Measurements from ENCODE around the gene CASD1.

CASD1 gene

DNA sequence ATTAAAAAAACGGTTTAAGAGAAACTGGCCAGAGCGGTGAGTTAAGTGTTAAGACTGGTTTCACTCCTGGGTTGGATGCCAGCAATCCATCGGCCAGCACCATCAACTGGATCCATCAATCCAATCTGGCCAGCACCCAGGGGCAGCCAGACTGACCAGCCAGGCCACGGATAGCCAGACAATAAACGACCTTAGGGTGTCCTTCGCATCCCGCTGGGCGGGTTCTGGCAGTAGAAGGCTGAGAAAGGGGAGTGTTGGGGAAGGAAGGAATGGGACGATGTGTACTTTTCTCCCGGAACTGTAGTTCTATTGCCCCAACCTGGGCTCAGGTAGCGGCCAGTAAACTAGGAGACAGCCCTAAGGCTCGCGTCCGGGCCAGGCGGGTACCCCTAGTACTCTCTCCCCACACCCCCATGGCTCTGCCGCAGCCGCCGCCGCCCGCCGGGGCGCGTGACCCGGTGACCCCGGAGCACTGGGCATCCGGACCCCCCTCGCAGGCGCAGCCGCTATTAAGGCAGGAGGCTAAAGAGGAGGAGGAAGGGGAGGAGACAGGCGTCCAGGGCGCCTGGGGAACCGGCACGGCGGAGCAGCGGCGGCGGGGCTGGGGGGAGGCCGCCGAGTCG lies at the start of gene CASD1:
CASD1 (plus strand) TSS at position 546 of the 623 bp plus-strand sequence. CDS start 276 bp downstream, outside the sequence.
- DNase-seq = peak; percentile 52 to 54

GRCh38 chr7:94466516-94466915 lies 43.1 kb upstream of the CASD1 start:
- DNase-seq = no peak

GRCh38 chr7:94471604-94472003 lies 38.0 kb upstream of the CASD1 start:
- no peak for DNase-seq

DNA sequence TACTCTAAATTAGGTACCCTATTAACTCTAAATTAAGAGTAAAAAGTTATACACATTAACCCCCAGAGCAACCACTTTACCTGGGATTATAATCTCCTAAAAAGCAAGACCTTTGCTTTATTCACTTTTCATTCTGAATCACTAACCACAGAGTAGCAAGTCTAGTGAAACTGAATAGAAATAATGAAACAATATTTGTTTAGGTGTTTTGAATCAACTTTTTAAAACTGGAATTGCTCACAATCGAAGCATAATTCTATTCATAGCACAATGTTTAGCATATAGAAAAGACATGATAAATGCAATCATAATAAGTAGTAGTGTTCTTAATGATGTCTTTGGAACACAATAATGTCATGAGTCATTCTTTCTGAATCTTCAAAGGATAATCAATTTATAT lies 37.0 kb upstream of the CASD1 start:
- no peak for DNase-seq

DNA sequence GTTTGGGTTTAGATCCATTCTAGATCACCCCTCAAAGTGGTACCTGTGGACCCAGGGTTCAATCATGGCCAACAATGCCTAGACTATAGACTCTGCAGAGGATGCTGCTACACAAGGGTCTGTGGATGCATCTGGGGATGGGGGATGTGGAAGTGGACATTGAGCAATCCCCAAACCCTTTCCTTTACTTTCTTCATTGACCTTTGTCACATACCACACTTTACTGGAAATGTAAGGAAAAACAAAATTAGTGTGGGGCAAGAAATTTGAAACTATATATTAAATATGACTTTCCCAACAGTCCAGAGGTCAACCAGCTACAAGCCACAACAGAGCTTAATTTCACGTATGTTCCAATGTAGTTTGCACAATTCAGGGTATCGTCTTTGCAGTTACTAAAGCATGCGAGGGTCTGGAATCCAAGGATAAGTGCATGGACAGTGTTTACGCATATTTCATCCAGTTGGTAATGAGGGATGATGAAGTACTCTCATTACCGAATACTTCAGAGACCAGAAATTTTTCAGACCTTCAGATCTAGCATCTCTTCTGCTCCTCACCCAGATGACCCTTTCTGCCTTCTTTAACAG lies 33.3 kb upstream of the CASD1 start:
- DNase-seq = no peak

- no peak for DNase-seq
Measured at GRCh38 chr7:94477878-94478277, 31.7 kb upstream of the CASD1 start.

- no peak for DNase-seq
Measured at GRCh38 chr7:94478648-94479214, 30.9 kb upstream of the CASD1 start.

GRCh38 chr7:94481279-94481678 lies 28.3 kb upstream of the CASD1 start:
- DNase-seq = no peak

DNA sequence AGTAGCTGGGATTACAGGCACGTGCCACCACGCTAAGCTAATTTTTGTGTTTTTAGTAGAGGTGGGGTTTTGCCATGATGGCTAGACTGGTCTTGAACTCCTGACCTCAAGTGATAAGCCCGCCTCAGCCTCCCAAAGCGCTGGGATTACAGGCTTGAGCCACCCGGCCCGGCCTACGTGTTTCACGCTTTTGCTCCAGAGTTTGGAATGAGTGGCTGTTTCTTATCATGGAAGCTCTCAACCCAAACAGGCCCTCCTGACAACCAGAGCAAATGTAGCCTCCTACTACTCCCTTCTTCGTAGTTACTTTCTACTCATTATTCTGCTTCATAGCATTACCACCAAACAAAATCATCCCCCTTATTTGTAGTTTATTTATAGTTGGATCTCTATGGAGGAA lies 26.8 kb upstream of the CASD1 start:
- DNase-seq = no peak

DNA sequence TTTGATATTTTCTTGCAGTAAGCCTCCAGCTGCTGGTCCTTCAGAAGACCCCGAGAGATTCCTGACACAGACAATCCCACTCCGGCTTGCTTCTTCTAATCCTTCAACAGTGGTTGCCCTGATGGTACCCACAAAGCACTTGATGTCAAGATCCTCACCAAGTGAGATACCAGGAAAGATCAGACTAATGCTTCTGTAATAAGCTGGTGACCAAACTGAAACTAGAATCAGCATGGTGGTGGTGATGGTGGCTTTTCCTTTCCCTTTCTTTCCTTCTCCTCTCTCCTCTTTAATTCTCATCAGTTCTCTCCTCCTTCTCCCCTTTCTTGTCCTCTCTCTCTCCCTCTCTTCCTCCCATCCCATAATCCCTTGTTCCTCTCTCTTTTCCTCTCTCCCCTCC lies 25.8 kb upstream of the CASD1 start:
- DNase-seq = no peak

GRCh38 chr7:94486216-94486615 lies 23.4 kb upstream of the CASD1 start:
- no peak for DNase-seq

DNA sequence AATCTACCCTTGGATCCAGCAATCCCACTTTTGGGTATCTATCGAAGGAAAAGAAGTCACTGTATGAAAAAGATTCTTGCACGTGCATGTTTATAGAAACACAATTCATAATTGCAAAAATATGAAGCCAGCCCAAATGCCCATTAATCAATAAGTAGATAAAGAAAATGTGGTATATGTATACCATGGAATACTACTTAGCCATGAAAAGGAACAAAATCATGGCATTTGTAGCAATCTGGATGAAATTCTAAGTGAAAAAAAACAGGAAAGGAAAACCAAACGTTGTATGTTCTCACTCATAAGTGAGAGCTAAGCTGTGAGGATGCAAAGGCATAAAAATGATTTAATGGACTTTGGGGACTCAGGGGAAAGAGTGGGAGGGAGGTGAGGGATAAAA lies 18.2 kb upstream of the CASD1 start:
- no peak for DNase-seq

- DNase-seq = no peak
Measured at GRCh38 chr7:94492601-94493000, 17.0 kb upstream of the CASD1 start.

GRCh38 chr7:94497874-94498670 lies 11.5 kb upstream of the CASD1 start:
- no peak for DNase-seq

GRCh38 chr7:94498918-94499317 lies 10.7 kb upstream of the CASD1 start:
- DNase-seq = no peak

DNA sequence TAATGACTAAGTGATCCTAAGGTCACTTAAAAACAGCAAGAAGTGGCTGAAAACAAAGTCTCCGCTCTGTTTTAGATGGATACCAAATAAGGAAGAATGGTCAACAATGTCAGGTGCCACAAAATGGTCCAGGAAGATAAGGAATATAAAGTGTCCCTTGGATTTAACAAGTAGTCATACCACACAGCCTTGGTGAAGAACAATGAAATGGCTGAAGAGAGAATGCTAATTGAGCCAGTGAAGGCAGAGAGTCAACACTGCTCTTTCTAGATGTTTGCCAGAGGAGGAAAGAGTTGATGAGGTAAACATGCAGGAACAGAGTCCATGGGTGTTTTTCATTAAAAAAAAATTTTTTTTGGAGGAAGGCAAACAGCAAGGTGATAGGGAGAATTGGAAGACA lies 2.1 kb upstream of the CASD1 start:
- DNase-seq = no peak

DNA sequence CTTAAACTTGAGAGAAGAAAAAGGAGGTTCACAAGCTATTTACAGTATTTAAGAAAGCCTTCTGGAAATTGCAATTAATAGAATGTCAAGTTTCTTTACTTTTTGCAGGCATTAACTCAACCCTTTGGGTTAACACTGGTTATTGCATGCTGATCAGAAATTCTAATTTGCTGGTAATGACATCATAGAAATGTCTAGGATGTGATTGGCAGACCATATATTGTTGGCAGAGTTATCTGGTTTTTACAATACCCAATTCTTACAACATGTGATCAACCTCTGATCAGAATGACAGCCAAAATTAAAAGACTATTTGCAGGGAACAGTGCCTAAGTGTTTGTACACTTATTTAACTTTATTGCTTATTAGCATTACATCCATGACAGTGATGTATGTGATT lies 1.6 kb upstream of the CASD1 start:
- DNase-seq = no peak

- DNase-seq = peak; percentile 57 to 60
Measured at GRCh38 chr7:94509887-94510581, 425 bp downstream of the CASD1 start.

DNA sequence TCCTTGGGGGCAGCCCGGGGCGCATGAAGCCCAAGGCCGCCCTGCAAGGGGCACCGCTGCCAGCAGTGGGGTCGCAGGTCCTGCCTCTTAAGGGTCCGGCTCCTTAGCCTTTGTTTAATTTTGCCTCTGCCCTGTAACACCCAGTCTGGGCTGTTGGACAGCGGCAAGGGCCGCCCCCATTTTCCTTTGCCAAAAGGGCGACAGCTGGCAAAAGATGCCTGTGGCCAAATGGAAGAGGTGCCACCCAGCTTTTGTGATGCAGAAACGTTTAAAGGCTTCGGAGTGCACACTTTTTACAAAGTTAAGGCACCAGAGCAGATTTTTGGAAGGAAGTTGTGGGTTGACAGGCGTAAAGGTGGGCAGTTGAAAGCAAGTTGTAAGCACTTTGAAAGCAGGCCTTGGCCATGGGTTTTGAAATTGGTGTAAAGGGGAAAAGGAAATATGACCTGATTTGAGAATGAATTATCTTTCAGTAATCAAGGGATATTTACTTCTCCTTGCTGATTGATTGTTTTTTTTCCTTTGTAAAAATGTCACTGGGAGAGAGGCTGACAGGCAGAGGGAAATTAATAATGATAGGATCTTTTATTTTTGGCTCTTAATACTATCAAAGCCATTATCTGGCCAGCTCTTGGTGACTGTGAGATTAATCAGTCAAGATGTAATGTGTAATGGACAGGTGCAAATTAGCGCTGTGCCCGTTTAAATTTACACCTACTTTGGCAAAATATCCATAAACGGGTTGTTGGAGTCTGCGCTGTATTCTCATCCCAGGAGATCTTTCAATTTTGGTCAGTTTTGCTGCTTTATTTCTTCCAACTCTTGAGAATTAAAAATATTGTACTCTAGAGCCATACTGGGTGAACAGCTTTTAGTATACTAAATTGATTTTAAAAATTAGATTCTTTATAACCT lies 1.2 kb downstream of the CASD1 start:
- DNase-seq = peak; percentile 22 to 27

- DNase-seq = no peak
Measured at GRCh38 chr7:94511718-94512117, 2.1 kb downstream of the CASD1 start.

DNA sequence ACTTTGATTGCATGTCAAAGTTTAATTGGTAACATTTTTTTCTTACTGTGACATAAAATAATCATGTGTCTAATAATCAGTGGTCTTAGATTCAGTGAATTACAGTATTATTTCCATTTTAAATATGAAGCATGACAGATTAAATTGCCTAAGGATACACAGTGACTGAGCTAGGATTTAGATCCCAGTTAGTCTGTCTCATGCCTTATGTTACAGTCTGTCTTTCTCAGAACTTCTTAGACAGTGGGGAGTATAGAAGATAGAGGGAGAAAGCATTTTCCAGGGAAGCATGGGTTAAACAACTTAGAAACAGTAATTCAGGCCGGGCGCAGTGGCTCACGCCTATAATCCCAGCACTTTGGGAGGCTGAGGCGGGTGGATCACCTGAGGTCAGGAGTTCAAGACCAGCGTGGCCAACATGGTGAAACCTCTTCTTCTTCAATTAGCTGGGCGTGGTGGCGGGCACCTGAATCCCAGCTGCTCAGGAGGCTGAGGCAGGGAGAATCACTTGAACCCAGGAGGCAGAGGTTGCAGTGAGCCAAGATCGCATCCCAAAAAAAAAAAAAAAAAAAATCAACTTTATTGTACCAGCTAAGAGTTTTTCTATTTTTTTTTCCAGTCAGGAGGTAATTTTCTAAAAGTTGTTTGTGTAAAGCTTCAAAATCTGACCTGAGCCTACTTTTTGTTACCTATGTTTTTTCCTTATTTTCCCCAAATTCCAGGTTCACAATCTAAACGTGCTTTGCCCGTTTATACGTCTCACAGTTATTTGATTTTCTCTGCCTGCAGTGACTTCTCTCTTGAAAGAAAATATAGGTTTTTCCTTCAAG lies 3.3 kb downstream of the CASD1 start:
- no peak for DNase-seq
